Motor neuron (in vitro differentiated cells): ENCODE results near the gene NGRN. TPM values are rescaled to one million over a fixed set of nuclear protein-coding genes. Genes with fewer than 3 reads are reported as not detected.

Experiments
- ATAC-seq, 8 experiments: fragments of 200-7000 bp; cut with Tn5 transposase; replicated peaks in 6 of 8; 2 replicates each; pipeline ENCODE4 v1.8.0; 2021; ENCODE audit warnings: mild to moderate bottlenecking in 8 of 8, moderate library complexity in 8 of 8
- H3K27ac ChIP-seq, 2 donors: fragments of 250-450 bp; sonication (Bioruptor Pico); 2 replicates each; pipeline ENCODE4 v1.9.0; 2021; ENCODE audit warnings: antibody characterized with exemption in 2 of 2, mild to moderate bottlenecking in 2 of 2, moderate library complexity in 1 of 2
- H3K4me1 ChIP-seq, 2 donors: fragments of 250-450 bp; sonication (Bioruptor Pico); replicated peaks in 1 of 2; 2 replicates each; pipeline ENCODE4 v1.6.1; 2021; ENCODE audit warnings: antibody characterized with exemption in 2 of 2, mild to moderate bottlenecking in 2 of 2, moderate library complexity in 1 of 2
- H3K4me3 ChIP-seq, 5 donors: fragments of 250-450 bp; sonication (Bioruptor Pico); 2 replicates each; pipeline ENCODE4 v1.9.0; 2021; ENCODE audit warnings: antibody characterized with exemption in 5 of 5, mild to moderate bottlenecking in 5 of 5, moderate library complexity in 4 of 5
- WGBS, 10 experiments: fragments of 450-650 bp; shearing (Covaris generic); methylation state at CpG; one replicate each; pipeline ENCODE4 v1.0.0; 2022; 5-methylcytosine and 5-hydroxymethylcytosine counted together
- in situ Hi-C, 9 experiments: fragments of 400-800 bp; cut with MboI; loops; one replicate each; pipeline ENCODE4 v1.15.0; 2021; ENCODE audit warnings: low sequenced_read_pairs in 9 of 9, low pct_unique_long_range_greater_than_20kb in 2 of 9; ENCODE audit not compliant: unreplicated experiment in 9 of 9
- total RNA-seq, 8 experiments: library from RNA; unstranded; fragments of 300-600 nt; gene quantifications; 2 replicates each; pipeline versions ENCODE4 v1.2.3 to v1.2.4, GENCODE V29; 2022

Gene NGRN
- total RNA-seq, 8 experiments from 2014 or later, result 53.7 to 168 (median 144) TPM

DNA sequence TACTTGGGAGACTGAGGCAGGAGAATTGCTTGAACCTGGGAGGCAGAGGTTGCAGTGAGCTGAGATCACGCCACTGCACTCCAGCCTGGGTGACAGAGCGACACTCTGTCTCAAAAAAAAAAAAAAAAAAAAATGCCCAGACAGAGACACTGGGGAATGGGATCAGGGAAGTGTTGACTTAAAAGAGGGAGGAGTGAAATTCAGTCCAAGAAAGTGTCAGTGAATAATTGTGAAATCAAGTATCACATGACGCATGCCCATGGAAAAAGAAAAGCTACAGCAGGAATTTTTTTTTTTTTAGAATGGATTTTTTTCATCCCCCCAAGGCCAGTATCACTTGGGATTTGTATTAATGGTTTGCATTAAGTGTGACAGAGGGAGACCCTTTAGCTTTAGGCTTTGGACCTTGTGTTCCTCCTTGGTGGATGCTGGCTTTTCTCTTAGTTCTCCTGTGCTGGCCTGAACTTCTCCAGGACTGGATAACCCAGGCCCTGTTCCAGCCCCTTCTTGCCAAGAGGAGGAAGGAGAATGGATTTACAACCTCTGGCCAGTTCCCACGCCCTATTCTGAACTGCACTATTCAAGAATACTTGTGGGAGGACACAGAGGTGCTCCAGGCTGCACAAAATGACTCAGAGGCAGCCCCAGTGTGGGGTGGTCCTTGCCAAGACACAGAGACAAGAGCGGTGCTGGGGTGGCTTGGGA is 50.0 kb downstream of the NGRN start:
- WGBS, 10 experiments, result 0 to 80% (median 32%) methylated on average over 1 to 4 of the region's 5 CpGs; no CpG with 5 or more reads in 2 of the 10 experiments
- in situ Hi-C loops, result loop anchor here in 2 of 9 experiments (25.0 kb wide), 2 partner anchors 172 to 572 kb away; partner anchors contain the start of gene FES (in 2 of the 2)
- no peak overlapping the region for H3K4me3 ChIP-seq
- H3K27ac ChIP-seq, result no peak overlapping the region
- peak; percentile 19 to 86 (median 56) for ATAC-seq
- H3K4me1 ChIP-seq, result peaks cover 13 to 18% of the 10 kb centered on the region in 2 donors

DNA sequence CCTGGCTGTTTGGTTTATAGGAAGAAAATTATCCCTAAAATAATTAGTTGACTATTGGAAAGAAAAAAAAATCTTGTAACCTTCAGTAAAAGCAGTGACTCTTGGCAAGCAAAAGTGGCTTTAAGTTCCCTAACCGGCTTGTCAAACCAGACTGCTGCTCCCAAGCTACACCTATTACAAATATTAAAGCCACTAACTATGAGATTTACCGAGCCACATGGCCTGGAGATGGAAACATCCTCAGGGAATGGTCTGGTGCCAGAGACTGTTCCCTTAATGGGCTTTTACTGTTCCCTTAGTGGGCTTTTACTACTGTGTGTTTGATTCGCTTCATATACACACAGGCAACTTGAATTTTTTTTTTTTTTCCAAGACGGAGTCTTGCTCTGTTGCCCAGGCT is 50.7 kb downstream of the NGRN start:
- ATAC-seq, result peak in 1 of 8 experiments; percentile 3
- WGBS, 10 experiments, result 25 to 100% (median 85%) methylated on average over 1 to 4 of the region's 4 CpGs; no CpG with 5 or more reads in 1 of the 10 experiments

DNA sequence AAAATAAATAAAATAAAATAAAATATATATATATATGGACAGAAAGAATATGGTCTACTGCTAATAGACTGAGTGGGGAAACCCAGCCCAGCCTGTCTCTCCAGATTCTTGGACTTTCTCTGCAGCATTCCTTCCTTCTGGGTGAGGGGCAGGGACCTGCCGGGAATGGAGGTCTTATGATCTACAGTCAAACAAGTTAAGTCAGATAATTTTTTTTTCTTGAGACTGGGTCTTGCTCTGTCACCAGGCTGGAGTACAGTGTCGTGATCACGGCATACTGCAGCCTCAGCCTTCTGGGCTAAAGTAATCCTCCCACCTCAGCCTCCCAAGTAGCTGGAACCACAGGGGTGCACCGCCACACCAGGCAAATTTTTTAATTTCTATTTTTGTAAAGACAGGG is 53.1 kb downstream of the NGRN start:
- WGBS, 10 experiments, result 20 to 100% (median 81%) methylated on average over 1 to 4 of the region's 4 CpGs; no CpG with 5 or more reads in 3 of the 10 experiments
- ATAC-seq, result no peak
- in situ Hi-C loops, result loop anchor here in 2 of 9 experiments (25.0 kb wide), 2 partner anchors 169 to 569 kb away; partner anchors contain the start of gene FES (in 2 of the 2)

More for the DNA sequence above, 50.7 kb downstream of the NGRN start:
- H3K4me3 ChIP-seq, result no peak overlapping the region
- H3K27ac ChIP-seq, result no peak overlapping the region
- in situ Hi-C loops, result loop anchor here in 2 of 9 experiments (25.0 kb wide), 2 partner anchors 171 to 571 kb away; partner anchors contain the start of gene FES (in 2 of the 2)
- peaks cover 13 to 18% of the 10 kb centered on the region in 2 donors for H3K4me1 ChIP-seq

GRCh38 chr15:90320062-90320884 is 54.8 kb downstream of the NGRN start:
- WGBS, 10 experiments, result 0 to 83% (median 9%) methylated on average over 1 to 16 of the region's 17 CpGs; no CpG with 5 or more reads in 1 of the 10 experiments
- ATAC-seq, result peak; percentile 77 to 97 (median 94)
- Histone ChIP-seq H3K4me1 (peaks cover 7 to 12% of the 10 kb centered on the region in 2 donors), H3K27ac (no peak overlapping the region), H3K4me3 (no peak overlapping the region)
- in situ Hi-C loops, result loop anchor here in 3 of 9 experiments (10.0 to 25.0 kb wide), 3 partner anchors 155 to 567 kb away; partner anchors contain the start of gene FES (in 2 of the 3)

More for the DNA sequence above, 53.1 kb downstream of the NGRN start:
- Histone ChIP-seq H3K27ac (no peak overlapping the region), H3K4me3 (no peak overlapping the region), H3K4me1 (peaks cover 7 to 16% of the 10 kb centered on the region in 2 donors)

GRCh38 chr15:90320885-90321278 is 55.4 kb downstream of the NGRN start:
- Histone ChIP-seq H3K27ac (no peak overlapping the region), H3K4me3 (no peak overlapping the region), H3K4me1 (peaks cover under 1 to 6% of the 10 kb centered on the region in 2 donors)
- 17 to 100% (median 50%) methylated on average over 1 of the region's 1 CpG; no CpG with 5 or more reads in 1 of the 10 experiments for WGBS, 10 experiments
- no peak for ATAC-seq
- in situ Hi-C loops, result loop anchor here in 3 of 9 experiments (10.0 to 25.0 kb wide), 3 partner anchors 154 to 566 kb away; partner anchors contain the start of gene FES (in 2 of the 3)

Other genes starting within 250 kb of the NGRN start
- gene IDH2, start 163.2 kb upstream of the NGRN start, total RNA-seq, result 100 to 1,000 TPM in 3 of 8 experiments, 10 to 100 TPM in 5; 55.9 to 289 (median 77.4) TPM
- 10 to 100 TPM in 6 of 8 experiments, 1 to 10 TPM in 2; 9.7 to 18.3 (median 13.4) TPM for gene SEMA4B, start 64.3 kb upstream of the NGRN start, total RNA-seq
- gene CIB1, start 31.7 kb upstream of the NGRN start, total RNA-seq, result 10 to 100 TPM; 12.6 to 61.8 (median 38.8) TPM
- 1 to 10 TPM; 2.2 to 7.2 (median 6.3) TPM for gene GDPGP1, start 31.5 kb upstream of the NGRN start, total RNA-seq
- gene TTLL13, start 16.1 kb upstream of the NGRN start, total RNA-seq, result 1 to 10 TPM in 1 of 8 experiments, under 1 TPM in 6, not detected in 1; 0.16 to 1.5 (median 0.50) TPM
- gene ZNF774, start 86.6 kb downstream of the NGRN start, total RNA-seq, result 1 to 10 TPM; 1.8 to 7.1 (median 3.5) TPM
- gene IQGAP1, start 122.6 kb downstream of the NGRN start, total RNA-seq, result 100 to 1,000 TPM in 1 of 8 experiments, 10 to 100 TPM in 7; 15.6 to 109 (median 44.6) TPM